ENCODE data around the gene FRYL. TPM values are rescaled to one million over a fixed set of nuclear protein-coding genes. Genes with fewer than 3 reads are reported as not detected.

FRYL gene
- total and polyA plus RNA-seq, 2 of the 13 experiments (the other 11 are each of a cell fraction or from before 2014, with no cell fraction given), result 9.7 to 19.6 TPM

DNA sequence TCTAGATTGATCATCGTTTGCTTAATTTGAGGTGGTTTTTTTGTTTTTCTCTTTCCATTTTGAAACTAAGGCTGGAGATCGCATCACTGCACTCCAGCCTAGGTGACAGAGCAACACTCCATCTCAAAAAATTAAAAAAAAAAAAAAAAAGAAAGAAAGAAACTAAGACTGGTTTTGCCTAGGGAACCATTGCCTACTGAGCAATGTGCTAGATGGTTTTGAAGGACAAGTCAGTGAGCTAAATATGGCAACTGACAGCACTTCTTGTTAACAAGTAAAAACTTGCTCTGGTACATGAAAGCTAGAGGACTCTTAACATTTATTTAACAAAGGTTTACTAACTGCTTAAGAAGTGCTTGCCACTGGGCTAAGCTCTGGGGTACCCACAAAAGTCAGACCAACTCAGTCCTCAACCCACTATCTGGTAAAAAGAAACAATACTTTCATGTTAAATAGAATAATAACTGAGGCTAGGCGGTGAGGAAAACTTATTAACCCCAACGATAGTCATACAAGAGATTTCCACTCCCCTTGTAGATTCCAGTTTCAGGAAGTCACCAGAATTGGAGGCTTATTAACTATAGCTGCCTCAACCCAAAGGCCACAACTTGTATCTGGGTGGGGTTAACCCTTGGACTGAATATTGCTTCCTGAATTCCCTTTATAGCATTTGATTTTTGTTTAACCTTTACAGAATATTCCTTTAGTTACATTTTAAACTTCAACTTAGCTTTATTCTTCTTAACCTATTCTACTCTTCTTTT, 111.6 kb downstream of the FRYL start (continued):
- TF ChIP-seq, protein P1, sequence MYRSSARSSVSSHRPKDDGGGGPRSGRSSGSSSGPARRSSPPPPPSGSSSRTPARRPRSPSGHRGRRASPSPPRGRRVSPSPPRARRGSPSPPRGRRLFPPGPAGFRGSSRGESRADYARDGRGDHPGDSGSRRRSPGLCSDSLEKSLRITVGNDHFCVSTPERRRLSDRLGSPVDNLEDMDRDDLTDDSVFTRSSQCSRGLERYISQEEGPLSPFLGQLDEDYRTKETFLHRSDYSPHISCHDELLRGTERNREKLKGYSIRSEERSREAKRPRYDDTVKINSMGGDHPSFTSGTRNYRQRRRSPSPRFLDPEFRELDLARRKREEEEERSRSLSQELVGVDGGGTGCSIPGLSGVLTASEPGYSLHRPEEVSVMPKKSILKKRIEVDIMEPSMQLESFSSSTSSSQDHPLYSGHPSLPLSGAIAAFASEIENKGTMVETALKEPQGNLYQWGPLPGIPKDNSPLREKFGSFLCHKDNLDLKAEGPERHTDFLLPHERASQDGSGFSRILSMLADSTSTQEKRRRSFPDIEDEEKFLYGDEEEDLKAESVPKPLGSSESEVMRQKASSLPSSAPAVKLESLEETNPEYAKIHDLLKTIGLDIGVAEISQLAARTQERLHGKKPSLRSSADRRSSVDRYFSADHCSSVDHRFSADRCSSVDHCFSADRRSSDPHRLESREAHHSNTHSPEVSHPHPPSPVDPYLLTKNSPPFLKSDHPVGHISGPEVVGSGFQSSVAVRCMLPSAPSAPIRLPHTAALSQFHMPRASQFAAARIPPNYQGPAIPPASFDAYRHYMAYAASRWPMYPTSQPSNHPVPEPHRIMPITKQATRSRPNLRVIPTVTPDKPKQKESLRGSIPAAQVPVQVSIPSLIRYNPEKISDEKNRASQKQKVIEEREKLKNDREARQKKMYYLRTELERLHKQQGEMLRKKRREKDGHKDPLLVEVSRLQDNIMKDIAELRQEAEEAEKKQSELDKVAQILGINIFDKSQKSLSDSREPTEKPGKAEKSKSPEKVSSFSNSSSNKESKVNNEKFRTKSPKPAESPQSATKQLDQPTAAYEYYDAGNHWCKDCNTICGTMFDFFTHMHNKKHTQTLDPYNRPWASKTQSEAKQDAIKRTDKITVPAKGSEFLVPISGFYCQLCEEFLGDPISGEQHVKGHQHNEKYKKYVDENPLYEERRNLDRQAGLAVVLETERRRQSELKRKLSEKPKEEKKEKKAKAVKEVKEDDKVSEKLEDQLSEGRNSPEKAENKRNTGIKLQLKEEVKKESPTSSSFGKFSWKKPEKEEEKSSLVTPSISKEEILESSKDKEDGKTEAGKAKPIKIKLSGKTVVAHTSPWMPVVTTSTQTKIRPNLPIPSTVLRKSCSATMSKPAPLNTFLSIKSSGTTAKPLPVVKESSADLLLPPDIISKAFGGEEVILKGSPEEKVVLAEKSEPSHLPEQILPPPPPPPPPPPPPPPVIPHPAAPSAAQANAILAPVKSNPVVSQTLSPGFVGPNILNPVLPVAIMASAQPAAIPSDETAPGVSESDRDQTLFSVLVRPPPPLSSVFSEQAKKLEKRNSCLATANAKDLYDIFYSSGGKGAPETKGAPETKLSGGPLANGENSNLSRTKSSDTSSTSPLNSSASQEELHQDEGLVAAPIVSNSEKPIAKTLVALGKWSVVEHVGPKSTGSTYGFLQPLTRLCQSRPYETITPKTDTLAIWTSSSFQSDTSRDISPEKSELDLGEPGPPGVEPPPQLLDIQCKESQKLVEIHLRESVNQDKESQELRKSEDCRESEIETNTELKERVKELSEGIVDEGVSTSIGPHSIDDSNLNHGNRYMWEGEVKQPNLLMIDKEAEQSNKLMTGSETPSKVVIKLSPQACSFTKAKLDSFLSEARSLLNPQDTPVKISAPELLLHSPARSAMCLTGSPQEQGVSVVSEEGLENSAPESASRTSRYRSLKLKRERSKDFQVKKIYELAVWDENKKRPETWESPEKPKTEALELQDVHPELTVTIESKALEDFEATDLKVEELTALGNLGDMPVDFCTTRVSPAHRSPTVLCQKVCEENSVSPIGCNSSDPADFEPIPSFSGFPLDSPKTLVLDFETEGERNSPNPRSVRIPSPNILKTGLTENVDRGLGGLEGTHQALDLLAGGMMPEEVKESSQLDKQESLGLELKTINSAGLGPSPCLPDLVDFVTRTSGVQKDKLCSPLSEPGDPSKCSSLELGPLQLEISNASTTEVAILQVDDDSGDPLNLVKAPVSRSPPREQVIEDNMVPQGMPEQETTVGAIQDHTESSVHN (CRISPR knock-in tag; IDR thresholded peaks at IDR 0.05), result no peak
- TF ChIP-seq RFXAP (CRISPR knock-in tag; IDR thresholded peaks at IDR 0.05; ENCODE audit: borderline replicate concordance) (no peak), ATF7 (IDR thresholded peaks at IDR 0.05) (no peak), ATF7 (CRISPR knock-in tag; IDR thresholded peaks at IDR 0.05) (no peak), MED8 (CRISPR knock-in tag; IDR thresholded peaks at IDR 0.05; ENCODE audit: insufficient replicate concordance) (no peak)

All from HepG2 (cell line).